ENCODE data around the gene AHCYL2. TPM values are rescaled to one million over a fixed set of nuclear protein-coding genes. Genes with fewer than 3 reads are reported as not detected.

AHCYL2 gene
- total RNA-seq, 1 donor from 2014 or later: 6.0 TPM

DNA sequence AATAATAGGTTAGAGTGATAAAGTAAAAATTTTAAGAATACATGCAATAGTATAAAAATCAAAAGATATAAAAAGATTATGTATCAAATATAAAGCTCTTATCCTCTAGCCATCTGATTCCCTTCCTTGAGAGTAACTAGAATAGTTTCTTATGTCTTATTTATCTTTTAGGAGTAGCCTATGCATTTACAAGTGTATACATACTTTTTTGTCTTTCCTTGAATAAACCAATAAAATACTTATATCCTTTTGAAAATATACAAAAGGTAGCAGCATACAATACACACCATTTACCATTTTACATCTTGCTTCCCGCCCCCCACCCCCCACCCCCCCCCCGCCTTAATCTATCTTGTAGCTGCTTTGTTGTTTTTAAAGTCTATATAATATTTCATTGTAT lies 31.4 kb downstream of the AHCYL2 start:
- H3K27ac ChIP-seq (replicated peaks): no peak overlapping the region
- no peaks in the 10 kb centered on the region for H3K27me3 ChIP-seq (ENCODE audit: low read depth)
- H3K4me1 ChIP-seq: no peaks in the 10 kb centered on the region
- no peak overlapping the region for H3K4me3 ChIP-seq
- intact Hi-C loops (cut with micrococcal nuclease): no loop called here
- no peaks in the 10 kb centered on the region for H3K36me3 ChIP-seq
- no peaks in the 10 kb centered on the region for H3K9me3 ChIP-seq (replicated peaks)
- no peak for TF ChIP-seq CTCF (IDR thresholded peaks at IDR 0.05; ENCODE audit: borderline replicate concordance)
- DNase-seq: no peak

DNA sequence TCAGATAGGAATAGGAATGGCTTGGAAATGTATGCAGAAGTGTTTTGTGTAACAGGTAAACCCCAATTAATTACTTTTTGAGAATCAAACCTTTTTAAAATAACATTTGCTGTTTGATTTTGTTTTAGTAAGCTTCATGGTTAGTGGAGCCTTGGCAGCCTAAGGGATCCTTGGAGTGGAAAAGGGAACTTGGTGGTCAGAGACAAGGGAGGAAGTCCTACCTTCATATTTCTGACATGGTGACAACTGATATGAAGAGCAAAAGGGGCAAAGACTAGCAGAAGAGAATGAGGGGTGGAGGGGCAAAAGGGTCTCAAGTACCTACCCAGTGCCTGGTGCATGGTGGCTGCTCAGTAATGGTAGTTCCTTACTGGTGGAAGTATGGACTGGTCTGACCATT lies 32.3 kb downstream of the AHCYL2 start:
- DNase-seq: no peak
- H3K27me3 ChIP-seq (ENCODE audit: low read depth): no peaks in the 10 kb centered on the region
- no peaks in the 10 kb centered on the region for H3K4me1 ChIP-seq
- intact Hi-C loops (cut with micrococcal nuclease): no loop called here
- H3K4me3 ChIP-seq: no peak overlapping the region
- H3K36me3 ChIP-seq: no peaks in the 10 kb centered on the region
- H3K9me3 ChIP-seq (replicated peaks): no peaks in the 10 kb centered on the region
- no peak for TF ChIP-seq CTCF (IDR thresholded peaks at IDR 0.05; ENCODE audit: borderline replicate concordance)
- no peak overlapping the region for H3K27ac ChIP-seq (replicated peaks)

DNA sequence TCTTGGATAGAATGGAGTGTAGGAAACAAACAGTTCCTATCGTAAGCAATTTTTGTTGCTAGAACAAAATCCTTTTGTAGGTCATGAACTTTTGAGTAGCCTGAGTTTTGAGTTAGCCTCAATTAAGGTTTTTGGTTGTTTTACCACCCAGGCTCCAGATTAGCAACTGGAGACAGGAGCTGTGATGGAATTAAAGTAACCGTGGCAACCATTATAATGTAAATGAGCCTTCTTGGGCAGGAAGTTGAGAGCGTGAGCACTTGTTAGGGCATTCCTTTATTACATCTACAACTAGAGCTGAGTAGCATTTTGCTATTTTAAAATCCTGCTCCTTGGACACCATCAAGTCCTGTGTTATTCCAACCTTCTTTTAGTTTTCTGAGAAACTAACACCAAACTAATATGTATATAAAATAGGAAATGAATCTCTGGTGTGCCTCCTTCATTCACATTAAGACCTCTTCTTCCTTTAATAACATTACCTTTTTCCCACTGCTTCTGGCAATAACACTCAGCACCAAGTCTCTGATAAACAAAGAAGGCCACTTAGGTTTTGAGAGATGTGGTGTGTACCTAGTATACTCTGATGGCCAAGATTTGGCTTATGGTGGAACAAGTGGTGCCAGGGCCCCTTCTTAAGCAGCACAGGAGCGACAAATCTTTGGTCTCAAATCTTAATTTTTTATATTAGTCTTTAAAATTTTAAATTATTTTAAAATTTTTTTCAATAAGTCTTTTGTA lies 34.0 kb downstream of the AHCYL2 start:
- no peak for TF ChIP-seq CTCF (IDR thresholded peaks at IDR 0.05; ENCODE audit: borderline replicate concordance)
- no peak for DNase-seq
- Histone ChIP-seq H3K36me3 (no peaks in the 10 kb centered on the region), H3K4me3 (no peak overlapping the region), H3K9me3 (replicated peaks) (no peaks in the 10 kb centered on the region), H3K4me1 (no peaks in the 10 kb centered on the region), H3K27me3 (ENCODE audit: low read depth) (no peaks in the 10 kb centered on the region), H3K27ac (replicated peaks) (no peak overlapping the region)
- intact Hi-C loops (cut with micrococcal nuclease): no loop called here

DNA sequence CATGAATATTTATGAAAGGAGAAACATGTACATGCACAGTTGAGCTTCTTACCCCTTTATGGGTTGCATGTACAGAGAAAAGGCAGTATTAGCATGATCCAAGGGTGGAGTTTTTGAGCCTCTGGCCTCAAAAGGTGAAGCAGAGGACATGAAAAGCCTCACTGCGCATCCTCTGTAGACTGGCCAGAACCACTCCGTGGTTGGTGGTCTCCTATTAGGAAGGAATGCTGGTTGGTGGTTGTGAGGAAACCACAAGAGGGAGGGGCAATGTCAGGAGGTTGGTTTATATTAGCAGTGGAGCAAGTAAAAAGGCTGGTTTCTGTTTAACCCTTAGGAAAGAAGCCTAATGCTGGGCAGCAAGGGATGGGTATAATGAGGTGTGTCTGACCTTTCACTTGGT lies 37.5 kb downstream of the AHCYL2 start:
- H3K27ac ChIP-seq (replicated peaks): no peak overlapping the region
- H3K36me3 ChIP-seq: no peaks in the 10 kb centered on the region
- no peak overlapping the region for H3K4me3 ChIP-seq
- no peaks in the 10 kb centered on the region for H3K9me3 ChIP-seq (replicated peaks)
- H3K27me3 ChIP-seq (ENCODE audit: low read depth): no peaks in the 10 kb centered on the region
- intact Hi-C loops (cut with micrococcal nuclease): no loop called here
- DNase-seq: no peak
- no peaks in the 10 kb centered on the region for H3K4me1 ChIP-seq
- TF ChIP-seq CTCF (IDR thresholded peaks at IDR 0.05; ENCODE audit: borderline replicate concordance): no peak

DNA sequence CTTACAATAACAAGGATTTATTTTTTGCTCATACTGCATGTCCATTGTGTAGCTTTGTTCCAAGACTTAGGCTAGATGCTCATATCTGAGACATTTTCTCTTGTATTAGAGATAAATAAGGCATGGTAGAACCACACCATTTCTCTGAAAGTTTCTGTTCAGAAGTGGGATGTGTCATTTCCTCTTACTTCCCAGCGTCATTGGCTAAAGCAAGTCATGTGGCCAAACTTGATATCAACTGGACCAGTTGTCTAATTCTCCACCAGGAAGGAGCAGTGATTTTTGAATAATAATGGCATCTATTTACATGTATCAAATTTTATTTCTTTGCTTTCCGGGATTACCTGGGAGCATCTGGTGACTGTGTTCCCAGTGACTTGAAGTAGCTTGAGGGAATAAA lies 38.3 kb downstream of the AHCYL2 start:
- intact Hi-C loops (cut with micrococcal nuclease): no loop called here
- no peak overlapping the region for H3K27ac ChIP-seq (replicated peaks)
- no peak for TF ChIP-seq CTCF (IDR thresholded peaks at IDR 0.05; ENCODE audit: borderline replicate concordance)
- H3K9me3 ChIP-seq (replicated peaks): no peaks in the 10 kb centered on the region
- H3K27me3 ChIP-seq (ENCODE audit: low read depth): no peaks in the 10 kb centered on the region
- no peak overlapping the region for H3K4me3 ChIP-seq
- no peak for DNase-seq
- no peaks in the 10 kb centered on the region for H3K36me3 ChIP-seq
- H3K4me1 ChIP-seq: no peaks in the 10 kb centered on the region
